ENCODE data around the gene NMD3.

- TF ChIP-seq EZH2phosphoT487 (IDR thresholded peaks at IDR 0.05; ENCODE audit: low read depth, severe bottlenecking, unreplicated experiment) (no peak), EZH2 (IDR thresholded peaks at IDR 0.05; ENCODE audit: borderline replicate concordance) (no peak), CTCF (IDR thresholded peaks at IDR 0.05; ENCODE audit: poor library complexity) (no peak)
Observed at GRCh38 chr3:161263057-161263456, 41.9 kb downstream of the NMD3 start.

Measured in hepatocyte (in vitro differentiated cells).